ENCODE results near the gene GSN. TPM values are rescaled to one million over a fixed set of nuclear protein-coding genes. Genes with fewer than 3 reads are reported as not detected.

The GSN gene
- total and polyA plus RNA-seq, 2 of the 13 experiments (the other 11 are each of a cell fraction or from before 2014, with no cell fraction given), result 294 to 307 TPM

DNA sequence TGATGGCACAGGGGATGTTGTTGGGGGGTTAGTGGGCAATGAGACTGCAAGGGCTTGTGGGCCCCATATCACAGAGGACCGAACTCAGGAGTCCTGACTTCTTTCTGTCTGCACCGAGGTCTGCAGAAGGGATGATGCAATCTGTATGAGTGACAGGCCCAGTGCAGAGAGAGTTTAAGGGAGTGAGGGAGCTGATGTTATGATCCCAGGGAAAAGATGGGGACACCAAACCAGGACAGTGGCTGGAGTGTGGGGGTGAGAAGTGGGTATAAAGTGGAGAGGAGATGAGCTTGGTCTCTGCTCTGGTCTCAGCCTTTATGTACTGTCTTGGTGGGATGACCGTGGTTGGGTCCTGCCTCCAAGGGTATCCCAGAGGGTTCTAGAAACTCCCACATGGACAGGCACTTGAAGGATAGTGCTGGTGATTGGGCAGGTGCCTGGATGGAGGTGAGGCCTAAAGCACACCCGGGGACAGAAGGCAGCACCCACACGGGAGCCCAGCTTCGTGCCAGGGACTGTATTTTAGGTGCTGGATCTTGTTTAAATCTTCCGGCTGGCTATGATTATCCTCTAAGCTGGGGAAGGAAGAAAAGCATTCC, 21.9 kb downstream of the GSN start (continued):
- TF ChIP-seq BCL3 (CRISPR knock-in tag; IDR thresholded peaks at IDR 0.05) (peak; percentile 37; the same call in 1 of the 2 replicates), ZNF749 (CRISPR knock-in tag; IDR thresholded peaks at IDR 0.05; ENCODE audit: borderline replicate concordance) (no peak), BHLHE40 (IDR thresholded peaks at IDR 0.05; ENCODE audit: low read length) (no peak), RBM39 (IDR thresholded peaks at IDR 0.05; ENCODE audit: low read depth, low read length, poor library complexity, severe bottlenecking) (no peak), ZNF530 (CRISPR knock-in tag; IDR thresholded peaks at IDR 0.05; ENCODE audit: low read depth) (no peak), ZBTB44 (CRISPR knock-in tag; IDR thresholded peaks at IDR 0.05) (no peak), SNAPC2 (CRISPR knock-in tag; IDR thresholded peaks at IDR 0.05) (0 out of 2 replicates have a peak, but pooled peaks have one; percentile 45), ZNF280D (CRISPR knock-in tag; IDR thresholded peaks at IDR 0.05) (no peak), HOXA5 (CRISPR knock-in tag; IDR thresholded peaks at IDR 0.05) (no peak), POGZ (CRISPR knock-in tag; IDR thresholded peaks at IDR 0.05) (0 out of 2 replicates have a peak, but pooled peaks have one; percentile 8), ZNF205 (CRISPR knock-in tag; IDR thresholded peaks at IDR 0.05) (no peak), RNF219 (CRISPR knock-in tag; IDR thresholded peaks at IDR 0.05) (no peak), ZNF564 (CRISPR knock-in tag; IDR thresholded peaks at IDR 0.05) (0 out of 2 replicates have a peak, but pooled peaks have one; percentile 24)
- TF ChIP-seq, protein P1, sequence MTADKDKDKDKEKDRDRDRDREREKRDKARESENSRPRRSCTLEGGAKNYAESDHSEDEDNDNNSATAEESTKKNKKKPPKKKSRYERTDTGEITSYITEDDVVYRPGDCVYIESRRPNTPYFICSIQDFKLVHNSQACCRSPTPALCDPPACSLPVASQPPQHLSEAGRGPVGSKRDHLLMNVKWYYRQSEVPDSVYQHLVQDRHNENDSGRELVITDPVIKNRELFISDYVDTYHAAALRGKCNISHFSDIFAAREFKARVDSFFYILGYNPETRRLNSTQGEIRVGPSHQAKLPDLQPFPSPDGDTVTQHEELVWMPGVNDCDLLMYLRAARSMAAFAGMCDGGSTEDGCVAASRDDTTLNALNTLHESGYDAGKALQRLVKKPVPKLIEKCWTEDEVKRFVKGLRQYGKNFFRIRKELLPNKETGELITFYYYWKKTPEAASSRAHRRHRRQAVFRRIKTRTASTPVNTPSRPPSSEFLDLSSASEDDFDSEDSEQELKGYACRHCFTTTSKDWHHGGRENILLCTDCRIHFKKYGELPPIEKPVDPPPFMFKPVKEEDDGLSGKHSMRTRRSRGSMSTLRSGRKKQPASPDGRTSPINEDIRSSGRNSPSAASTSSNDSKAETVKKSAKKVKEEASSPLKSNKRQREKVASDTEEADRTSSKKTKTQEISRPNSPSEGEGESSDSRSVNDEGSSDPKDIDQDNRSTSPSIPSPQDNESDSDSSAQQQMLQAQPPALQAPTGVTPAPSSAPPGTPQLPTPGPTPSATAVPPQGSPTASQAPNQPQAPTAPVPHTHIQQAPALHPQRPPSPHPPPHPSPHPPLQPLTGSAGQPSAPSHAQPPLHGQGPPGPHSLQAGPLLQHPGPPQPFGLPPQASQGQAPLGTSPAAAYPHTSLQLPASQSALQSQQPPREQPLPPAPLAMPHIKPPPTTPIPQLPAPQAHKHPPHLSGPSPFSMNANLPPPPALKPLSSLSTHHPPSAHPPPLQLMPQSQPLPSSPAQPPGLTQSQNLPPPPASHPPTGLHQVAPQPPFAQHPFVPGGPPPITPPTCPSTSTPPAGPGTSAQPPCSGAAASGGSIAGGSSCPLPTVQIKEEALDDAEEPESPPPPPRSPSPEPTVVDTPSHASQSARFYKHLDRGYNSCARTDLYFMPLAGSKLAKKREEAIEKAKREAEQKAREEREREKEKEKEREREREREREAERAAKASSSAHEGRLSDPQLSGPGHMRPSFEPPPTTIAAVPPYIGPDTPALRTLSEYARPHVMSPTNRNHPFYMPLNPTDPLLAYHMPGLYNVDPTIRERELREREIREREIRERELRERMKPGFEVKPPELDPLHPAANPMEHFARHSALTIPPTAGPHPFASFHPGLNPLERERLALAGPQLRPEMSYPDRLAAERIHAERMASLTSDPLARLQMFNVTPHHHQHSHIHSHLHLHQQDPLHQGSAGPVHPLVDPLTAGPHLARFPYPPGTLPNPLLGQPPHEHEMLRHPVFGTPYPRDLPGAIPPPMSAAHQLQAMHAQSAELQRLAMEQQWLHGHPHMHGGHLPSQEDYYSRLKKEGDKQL (CRISPR knock-in tag; IDR thresholded peaks at IDR 0.05; ENCODE audit: low read depth), result no peak

Data from HepG2 (cell line).